ENCODE results near the gene UTP14C. TPM values are rescaled to one million over a fixed set of nuclear protein-coding genes. Genes with fewer than 3 reads are reported as not detected.

Gene UTP14C
- total and polyA plus RNA-seq, 4 donors = 5.8 to 18.7 (median 9.6) TPM

GRCh38 chr13:51998723-51999509, 25.6 kb upstream of the UTP14C start:
- WGBS = 32% methylated on average over 6 of the region's 6 CpGs
- H3K27ac ChIP-seq (ENCODE audit: low read depth in 1 of 2, low read length in 2 of 2) = peak overlapping the region; percentile 69 to 72
- TF ChIP-seq TAF1 (conservative IDR thresholded peaks at IDR 0.05) (peak; percentile 79), RAD21 (IDR thresholded peaks at IDR 0.05) (peak; percentile 9 to 34), EGR1 (IDR thresholded peaks at IDR 0.05; ENCODE audit: low read depth in 2 of 2) (no peak), ATF3 (IDR thresholded peaks at IDR 0.05) (no peak), HNF4G (IDR thresholded peaks at IDR 0.05) (peak; percentile 12), SP1 (IDR thresholded peaks at IDR 0.05) (peak; percentile 54), JUND (IDR thresholded peaks at IDR 0.05) (no peak), ZBTB33 (IDR thresholded peaks at IDR 0.05) (no peak), GABPA (IDR thresholded peaks at IDR 0.05 in 1 of 2, conservative IDR thresholded peaks at IDR 0.05 in 1 of 2) (no peak), RXRA (IDR thresholded peaks at IDR 0.05) (peak in 1 of 2 donors; percentile 66), YY1 (IDR thresholded peaks at IDR 0.05) (peak; percentile 42), CTCF (IDR thresholded peaks at IDR 0.05; ENCODE audit: low read depth, low read length, missing input control) (no peak), NR2F2 (IDR thresholded peaks at IDR 0.05) (no peak), MAX (IDR thresholded peaks at IDR 0.05) (no peak), HNF4A (conservative IDR thresholded peaks at IDR 0.05) (peak; percentile 76 to 89), FOXA2 (IDR thresholded peaks at IDR 0.05) (peak; percentile 6), REST (IDR thresholded peaks at IDR 0.05) (peak; percentile 67), FOXA1 (IDR thresholded peaks at IDR 0.05) (no peak)
- H3K9ac ChIP-seq (ENCODE audit: low read depth in 1 of 2, low read length in 2 of 2) = peak overlapping the region in 1 of 2 donors; percentile 44
- peaks cover 10 to 54% (median 53%) of the 10 kb centered on the region in 4 donors for H3K4me1 ChIP-seq (ENCODE audit: control insufficient read depth in 4 of 4, insufficient read depth in 4 of 4, low read length in 3 of 4)
- DNase-seq (ENCODE audit: low spot score) = no peak
- no peaks in the 10 kb centered on the region for H3K27me3 ChIP-seq (ENCODE audit: control insufficient read depth in 4 of 4, insufficient read depth in 4 of 4, low read length in 3 of 4)
- H3K4me3 ChIP-seq (ENCODE audit: low read depth in 1 of 3, low read length in 3 of 3) = no peak overlapping the region
- H3K36me3 ChIP-seq (ENCODE audit: control insufficient read depth in 4 of 4, insufficient read depth in 3 of 4, low read depth in 1 of 4, low read length in 3 of 4) = no peaks in the 10 kb centered on the region
- H3K9me3 ChIP-seq (ENCODE audit: control insufficient read depth in 4 of 4, low read length in 3 of 4) = no peaks in the 10 kb centered on the region
